GM23248 (cell line): ENCODE data around the gene USP11. TPM values are rescaled to one million over a fixed set of nuclear protein-coding genes. Genes with fewer than 3 reads are reported as not detected.
"Not testable (repeated sequence)": the region's sequence is repeated elsewhere in the genome, so short reads cannot be mapped to it uniquely, and the experiment has no call there.

Source experiments
- DNase-seq: peaks from one replicate; pipeline ENCODE4 v3.0.0-alpha.2; 2015
- H2AFZ ChIP-seq: fragments of 200-600 bp; sonication (generic); 2 replicates; pipeline ENCODE4 v1.6.1; 2016; ENCODE audit warnings: antibody characterized with exemption
- H3F3A ChIP-seq: fragments of 200-600 bp; sonication (generic); 2 replicates; pipeline ENCODE4 v1.6.1; 2016; ENCODE audit warnings: mild to moderate bottlenecking, antibody characterized with exemption, mixed run types; ENCODE audit not compliant: insufficient read depth
- H3K27ac ChIP-seq: fragments of 200-600 bp; sonication (generic); 2 replicates; pipeline ENCODE4 v1.5.1; 2016; ENCODE audit warnings: mild to moderate bottlenecking
- H3K27me3 ChIP-seq: fragments of 200-600 bp; sonication (generic); replicated peaks from 2 replicates; pipeline ENCODE4 v1.6.1; 2016; ENCODE audit warnings: mild to moderate bottlenecking; ENCODE audit not compliant: insufficient read depth
- H3K36me3 ChIP-seq: fragments of 200-600 bp; sonication (generic); 2 replicates; pipeline ENCODE4 v1.6.1; 2016; ENCODE audit warnings: low read depth, mild to moderate bottlenecking
- H3K4me1 ChIP-seq: fragments of 200-600 bp; sonication (generic); 2 replicates; pipeline ENCODE4 v1.6.1; 2016; ENCODE audit warnings: mild to moderate bottlenecking; ENCODE audit not compliant: insufficient read depth
- H3K4me2 ChIP-seq: fragments of 200-600 bp; sonication (generic); one replicate; pipeline ENCODE4 v1.6.1; 2016; ENCODE audit warnings: mild to moderate bottlenecking; ENCODE audit not compliant: unreplicated experiment
- H3K4me3 ChIP-seq: fragments of 200-600 bp; sonication (generic); 2 replicates; pipeline ENCODE4 v1.5.1; 2016; ENCODE audit warnings: mild to moderate bottlenecking
- H3K79me2 ChIP-seq: fragments of 200-600 bp; sonication (generic); 2 replicates; pipeline ENCODE4 v1.6.1; 2016; ENCODE audit warnings: mild to moderate bottlenecking; ENCODE audit not compliant: insufficient read depth
- H3K9ac ChIP-seq: fragments of 200-600 bp; sonication (generic); 2 replicates; pipeline ENCODE4 v1.6.1; 2016; ENCODE audit warnings: mild to moderate bottlenecking
- H3K9me2 ChIP-seq: fragments of 200-600 bp; sonication (generic); 2 replicates; pipeline ENCODE4 v1.6.1; 2016; ENCODE audit warnings: mixed run types, mild to moderate bottlenecking, moderate library complexity; ENCODE audit not compliant: insufficient read depth
- H3K9me3 ChIP-seq: fragments of 200-600 bp; sonication (generic); one replicate; pipeline ENCODE4 v1.6.1; 2017; ENCODE audit warnings: low read depth
- H4K20me1 ChIP-seq: fragments of 200-600 bp; sonication (generic); 2 replicates; pipeline ENCODE4 v1.6.0; 2016; ENCODE audit not compliant: insufficient read depth
- EZH2 ChIP-seq: fragments of 200-600 bp; sonication (generic); IDR thresholded peaks from 2 replicates; pipeline ENCODE4 v1.6.1; 2018; ENCODE audit warnings: antibody characterized with exemption, mild to moderate bottlenecking; ENCODE audit not compliant: insufficient read depth, poor library complexity, severe bottlenecking
- EZH2phosphoT487 ChIP-seq: fragments of 200-600 bp; sonication (generic); IDR thresholded peaks from 2 replicates; pipeline ENCODE4 v1.6.1; 2018; ENCODE audit warnings: antibody characterized with exemption, moderate library complexity, mild to moderate bottlenecking, low read depth; ENCODE audit not compliant: insufficient read depth
- WGBS, 2 experiments: methylation state at CpG; one replicate each; pipeline ENCODE4 v1.1.6; 2015 to 2017; ENCODE audit warnings: low lambda C conversion rate in 2 of 2, low coverage in 1 of 2; ENCODE audit errors: missing lambda C conversion rate in 2 of 2; 5-methylcytosine and 5-hydroxymethylcytosine counted together
- in situ Hi-C: fragments of 300-500 bp; cut with MboI; formaldehyde crosslinking; loops from 2 replicates; pipeline ENCODE4 v1.15.0; 2020
- polyA plus RNA-seq: library from polyadenylated mRNA; unstranded; fragments of >200 nt; fragmentation: Nextera tagmentation; extraction: Ambion mirVana; gene quantifications from 2 replicates; pipeline ENCODE4 v1.2.1, GENCODE V29; 2016
- total RNA-seq: library from RNA; depleted of rRNA; stranded (reverse); fragments of >200 nt; shearing (Covaris generic); gene quantifications from 2 replicates; pipeline ENCODE4 v1.2.3, GENCODE V29; 2014

The USP11 gene
- total and polyA plus RNA-seq, 2 experiments from 2014 or later, result 36.6 to 61.4 TPM

- H3K4me3 ChIP-seq, result no peak overlapping the region
- no peaks in the 10 kb centered on the region for H3K9me3 ChIP-seq
- H3K9me2 ChIP-seq, result no peaks in the 10 kb centered on the region
- no peaks in the 10 kb centered on the region for H3K36me3 ChIP-seq
- 92 to 100% methylated on average over 4 to 5 of the region's 6 CpGs for WGBS, 2 experiments
- no peak overlapping the region for H3K9ac ChIP-seq
- DNase-seq, result no peak
- H3K27ac ChIP-seq, result no peak overlapping the region
- H3F3A ChIP-seq, result no peaks in the 10 kb centered on the region
- no peaks in the 10 kb centered on the region for H3K79me2 ChIP-seq
- no peak overlapping the region for H2AFZ ChIP-seq
- H3K27me3 ChIP-seq, result no peaks in the 10 kb centered on the region
- H4K20me1 ChIP-seq, result no peaks in the 10 kb centered on the region
- H3K4me1 ChIP-seq, result no peaks in the 10 kb centered on the region
- H3K4me2 ChIP-seq, result no peak overlapping the region
- in situ Hi-C loops, result no loop called here
- no peak for TF ChIP-seq EZH2
- TF ChIP-seq EZH2phosphoT487, result no peak
These were observed 15.8 kb downstream of the USP11 start for GRCh38 chrX:47248576-47248975.

- Histone ChIP-seq H4K20me1 (no peaks in the 10 kb centered on the region), H2AFZ (no peak overlapping the region), H3F3A (no peaks in the 10 kb centered on the region), H3K27me3 (no peaks in the 10 kb centered on the region), H3K4me2 (no peak overlapping the region), H3K9me3 (no peaks in the 10 kb centered on the region), H3K4me1 (no peaks in the 10 kb centered on the region), H3K9me2 (no peaks in the 10 kb centered on the region), H3K79me2 (no peaks in the 10 kb centered on the region), H3K36me3 (no peaks in the 10 kb centered on the region), H3K4me3 (no peak overlapping the region), H3K9ac (no peak overlapping the region), H3K27ac (no peak overlapping the region)
- in situ Hi-C loops, result no loop called here
- TF ChIP-seq EZH2phosphoT487 (no peak), EZH2 (no peak)
- DNase-seq, result no peak
- WGBS, 2 experiments, result 79 to 84% methylated on average over 4 to 6 of the region's 6 CpGs
These were observed 17.2 kb downstream of the USP11 start for GRCh38 chrX:47250017-47250347.

- WGBS, 2 experiments, result 89 to 100% methylated on average over 6 to 12 of the region's 12 CpGs
- H3K4me2 ChIP-seq, DNase-seq, H2AFZ ChIP-seq, H4K20me1 ChIP-seq, H3K9me2 ChIP-seq, H3K79me2 ChIP-seq, H3K27me3 ChIP-seq, H3K27ac ChIP-seq, H3K9ac ChIP-seq, in situ Hi-C loops, H3K36me3 ChIP-seq, H3K9me3 ChIP-seq, H3F3A ChIP-seq, H3K4me3 ChIP-seq, H3K4me1 ChIP-seq: not testable (repeated sequence)
These were observed 24.8 kb downstream of the USP11 start for GRCh38 chrX:47257620-47258019.

GRCh38 chrX:47264483-47265173 is 31.8 kb downstream of the USP11 start:
- H3F3A ChIP-seq, result no peaks in the 10 kb centered on the region
- H3K4me1 ChIP-seq, result no peaks in the 10 kb centered on the region
- in situ Hi-C loops, result no loop called here
- peak; percentile 63 for DNase-seq
- TF ChIP-seq EZH2phosphoT487, result no peak
- no peak for TF ChIP-seq EZH2
- H2AFZ ChIP-seq, result no peak overlapping the region
- no peaks in the 10 kb centered on the region for H4K20me1 ChIP-seq
- 70 to 72% methylated on average over 7 of the region's 7 CpGs for WGBS, 2 experiments
- H3K79me2 ChIP-seq, result no peaks in the 10 kb centered on the region
- H3K36me3 ChIP-seq, result no peaks in the 10 kb centered on the region
- H3K27me3 ChIP-seq, result no peaks in the 10 kb centered on the region
- no peaks in the 10 kb centered on the region for H3K9me3 ChIP-seq
- no peak overlapping the region for H3K27ac ChIP-seq
- no peaks in the 10 kb centered on the region for H3K9me2 ChIP-seq
- no peak overlapping the region for H3K4me3 ChIP-seq
- H3K4me2 ChIP-seq, result no peak overlapping the region
- H3K9ac ChIP-seq, result no peak overlapping the region

- H3K9ac ChIP-seq, result no peak overlapping the region
- no peaks in the 10 kb centered on the region for H3K9me3 ChIP-seq
- H3K27ac ChIP-seq, result no peak overlapping the region
- H3K79me2 ChIP-seq, result no peaks in the 10 kb centered on the region
- no peaks in the 10 kb centered on the region for H3K36me3 ChIP-seq
- H2AFZ ChIP-seq, result no peak overlapping the region
- no peaks in the 10 kb centered on the region for H4K20me1 ChIP-seq
- no peak overlapping the region for H3K4me3 ChIP-seq
- no peaks in the 10 kb centered on the region for H3K9me2 ChIP-seq
- no peaks in the 10 kb centered on the region for H3F3A ChIP-seq
- no peaks in the 10 kb centered on the region for H3K27me3 ChIP-seq
- DNase-seq, result no peak
- in situ Hi-C loops, result no loop called here
- H3K4me1 ChIP-seq, result no peaks in the 10 kb centered on the region
- WGBS, 2 experiments, result 55 to 64% methylated on average over 5 to 7 of the region's 7 CpGs
- TF ChIP-seq EZH2 (no peak), EZH2phosphoT487 (no peak)
- H3K4me2 ChIP-seq, result no peak overlapping the region
These were observed 33.8 kb downstream of the USP11 start for GRCh38 chrX:47266643-47267042.
